CD4-positive, alpha-beta T cell treated with Interleukin-10 for 1 hour (primary cell): ENCODE data around the gene HHIPL1.

ENCODE experiments used
- DNase-seq: peaks from one replicate; pipeline ENCODE4 v3.0.0-alpha.2; 2020

HHIPL1 gene

DNA sequence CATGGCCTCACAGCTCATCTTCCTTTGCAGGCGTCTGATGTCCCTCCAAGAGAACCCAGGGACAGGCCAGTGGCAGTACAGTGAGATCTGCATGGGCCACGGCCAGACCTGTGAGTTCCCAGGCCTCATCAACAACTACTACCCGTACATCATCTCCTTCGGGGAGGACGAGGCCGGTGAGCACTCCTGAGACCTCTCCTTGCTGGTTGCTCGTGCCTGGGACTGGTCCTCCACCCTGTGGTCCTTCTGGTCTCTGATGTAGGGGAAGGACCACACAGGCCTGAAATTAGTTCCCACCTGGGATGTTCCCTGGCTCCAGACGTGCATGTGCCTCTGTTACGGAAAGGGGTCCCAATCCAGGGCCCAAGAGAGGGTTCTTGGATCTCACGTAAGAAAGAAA, 17.9 kb downstream of the HHIPL1 start:
- DNase-seq: no peak

- no peak for DNase-seq
These were observed 18.6 kb downstream of the HHIPL1 start for GRCh38 chr14:99663386-99664057.

DNA sequence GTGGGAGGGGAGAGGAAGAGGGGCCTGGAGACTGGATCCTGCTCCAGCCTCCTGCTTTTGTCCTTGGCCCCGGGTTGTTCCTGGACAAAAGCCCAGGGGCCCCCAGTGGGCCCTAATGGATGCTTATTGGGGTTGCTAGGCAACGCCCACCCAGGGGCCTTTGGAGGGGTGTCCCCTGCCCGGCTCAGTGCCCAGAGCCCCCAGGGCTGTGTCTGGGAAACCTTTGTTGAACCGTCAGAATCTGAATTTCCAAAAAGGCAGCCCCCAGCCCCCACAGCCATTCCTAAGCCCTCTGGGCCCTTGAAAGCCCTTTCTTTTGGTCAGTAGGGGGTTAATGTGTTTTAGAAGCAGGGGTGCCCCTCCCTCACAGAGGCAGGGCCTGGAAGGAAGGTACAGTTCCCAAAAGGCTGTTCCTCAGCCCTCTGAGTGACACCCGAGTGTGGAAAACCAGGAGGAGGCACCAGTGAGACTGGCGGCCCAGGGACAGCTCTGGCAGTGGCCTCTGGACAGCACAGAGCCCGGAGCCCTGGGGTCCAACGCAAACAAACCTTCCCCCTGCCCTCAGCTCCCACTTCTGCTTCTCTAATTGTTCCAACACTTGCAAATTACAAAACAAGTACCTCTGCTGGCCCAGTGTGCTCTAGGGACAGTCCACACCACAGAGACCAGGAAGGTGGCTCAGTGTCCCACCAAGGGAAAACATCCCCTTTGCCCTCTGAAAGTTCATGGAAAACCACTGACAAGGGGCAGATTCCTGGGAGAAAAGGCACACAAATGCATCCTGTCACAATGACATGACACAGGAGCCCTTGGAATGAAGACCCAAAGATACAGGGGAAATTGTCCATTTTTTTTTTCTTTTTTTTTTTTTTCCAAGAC, 19.4 kb downstream of the HHIPL1 start:
- no peak for DNase-seq

DNA sequence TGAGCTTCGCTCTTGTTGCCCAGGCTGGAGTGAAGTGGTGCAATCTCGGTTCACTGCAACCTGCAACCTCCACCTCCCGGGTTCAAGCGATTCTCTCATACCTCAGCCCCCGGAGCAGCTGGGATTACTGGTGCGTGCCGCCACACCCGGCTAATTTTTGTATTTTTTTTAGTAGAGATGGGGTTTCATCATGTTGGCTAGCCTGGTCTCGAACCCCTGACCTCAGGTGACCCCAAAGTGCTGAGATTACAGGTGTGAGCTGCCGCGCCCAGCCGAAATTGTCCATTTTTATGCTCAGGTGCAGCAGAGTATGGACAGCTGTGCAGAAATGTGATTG, 20.0 kb downstream of the HHIPL1 start:
- no peak for DNase-seq

DNA sequence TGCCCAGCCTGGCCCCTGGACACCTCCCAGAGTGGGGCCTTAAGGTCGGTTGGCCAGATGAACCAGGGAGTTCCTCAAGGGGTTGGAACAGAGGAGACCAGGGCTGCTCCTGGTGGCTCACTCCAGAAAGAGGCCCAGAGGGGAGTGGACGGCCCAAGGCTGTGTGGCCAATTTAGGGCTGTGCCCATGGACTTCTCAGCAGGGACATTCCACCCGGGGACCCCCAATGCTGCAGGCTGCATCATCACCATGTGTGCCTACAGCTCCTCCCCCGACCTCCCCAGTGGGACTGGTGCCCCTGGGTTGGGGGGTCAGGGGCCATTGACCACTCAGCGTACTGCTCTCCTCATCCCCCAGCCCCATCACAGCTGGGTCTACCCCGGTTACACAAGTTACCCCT, 21.6 kb downstream of the HHIPL1 start:
- DNase-seq: no peak

DNA sequence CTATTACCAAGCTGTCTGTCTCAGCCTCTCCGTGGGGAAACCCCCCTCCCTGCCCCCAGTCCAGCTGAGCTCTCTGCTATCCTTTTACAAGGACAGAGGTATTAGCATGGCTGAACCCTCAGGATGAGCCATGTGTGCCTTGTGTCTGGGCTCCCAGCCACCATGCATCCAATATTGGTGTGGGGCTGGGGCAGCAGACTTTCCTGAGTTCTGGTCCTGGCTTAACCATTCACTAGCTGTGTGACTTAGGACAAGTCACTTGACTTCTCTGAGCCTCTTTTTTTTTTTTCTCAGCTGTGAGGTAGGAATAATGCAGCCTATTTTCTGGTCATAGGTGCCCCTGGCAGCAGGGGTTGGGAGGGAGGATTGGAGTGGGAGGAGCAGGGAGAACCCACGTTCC, 22.1 kb downstream of the HHIPL1 start:
- DNase-seq: no peak

- DNase-seq: no peak
These were observed 22.9 kb downstream of the HHIPL1 start for GRCh38 chr14:99667821-99668220.

- no peak for DNase-seq
These were observed 23.7 kb downstream of the HHIPL1 start for GRCh38 chr14:99668307-99669295.

GRCh38 chr14:99670361-99671234, 25.7 kb downstream of the HHIPL1 start:
- DNase-seq: no peak

DNA sequence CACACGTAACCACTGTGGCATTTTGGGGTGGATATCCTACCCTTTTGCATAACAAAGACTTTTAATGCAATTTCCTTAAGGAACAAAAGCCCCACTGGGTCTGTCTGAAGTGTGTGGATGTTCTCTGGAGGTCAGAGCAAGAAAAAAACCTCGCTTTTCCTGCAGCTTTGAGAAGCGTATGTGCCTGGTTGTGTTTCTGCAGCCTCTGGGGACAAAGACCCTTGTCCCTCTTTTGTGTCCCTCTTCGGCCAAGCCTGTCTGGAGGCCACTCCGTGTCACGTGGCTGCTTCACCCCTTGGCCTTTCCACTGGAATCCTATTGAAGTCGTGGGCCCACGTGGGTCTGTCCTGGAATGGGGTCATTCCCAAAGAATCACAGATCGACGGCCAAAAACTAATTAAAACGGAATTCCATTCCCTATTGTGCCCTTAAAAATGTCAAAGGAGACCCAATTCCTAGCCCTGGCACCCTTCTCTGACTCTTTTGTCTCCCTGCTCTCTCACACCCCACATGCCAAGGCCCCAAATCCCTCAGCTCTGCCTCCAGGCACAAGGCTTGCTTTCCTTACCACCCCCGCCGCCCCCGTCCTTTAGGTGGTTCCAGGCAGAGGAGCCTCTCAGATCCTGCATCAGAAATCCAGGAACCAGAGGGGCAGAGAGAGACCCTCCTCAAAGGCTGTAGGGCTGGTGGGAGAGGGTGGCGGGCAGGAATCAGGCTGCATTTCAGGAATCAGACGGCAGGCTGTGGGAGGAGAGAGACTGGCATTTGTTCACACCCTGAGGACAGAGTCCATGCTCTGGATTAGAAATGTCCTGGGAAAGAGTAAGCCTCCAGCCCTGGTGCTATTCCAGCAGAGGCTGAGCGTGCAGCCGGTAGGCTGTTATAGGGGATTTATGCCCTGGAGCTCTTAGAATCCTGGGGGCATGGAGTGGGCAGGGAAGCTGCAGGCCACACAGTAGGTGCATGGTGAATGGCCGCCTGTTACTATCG, 26.6 kb downstream of the HHIPL1 start:
- no peak for DNase-seq

- peak; percentile 44 for DNase-seq
These were observed 27.8 kb downstream of the HHIPL1 start for GRCh38 chr14:99672506-99673304.

DNA sequence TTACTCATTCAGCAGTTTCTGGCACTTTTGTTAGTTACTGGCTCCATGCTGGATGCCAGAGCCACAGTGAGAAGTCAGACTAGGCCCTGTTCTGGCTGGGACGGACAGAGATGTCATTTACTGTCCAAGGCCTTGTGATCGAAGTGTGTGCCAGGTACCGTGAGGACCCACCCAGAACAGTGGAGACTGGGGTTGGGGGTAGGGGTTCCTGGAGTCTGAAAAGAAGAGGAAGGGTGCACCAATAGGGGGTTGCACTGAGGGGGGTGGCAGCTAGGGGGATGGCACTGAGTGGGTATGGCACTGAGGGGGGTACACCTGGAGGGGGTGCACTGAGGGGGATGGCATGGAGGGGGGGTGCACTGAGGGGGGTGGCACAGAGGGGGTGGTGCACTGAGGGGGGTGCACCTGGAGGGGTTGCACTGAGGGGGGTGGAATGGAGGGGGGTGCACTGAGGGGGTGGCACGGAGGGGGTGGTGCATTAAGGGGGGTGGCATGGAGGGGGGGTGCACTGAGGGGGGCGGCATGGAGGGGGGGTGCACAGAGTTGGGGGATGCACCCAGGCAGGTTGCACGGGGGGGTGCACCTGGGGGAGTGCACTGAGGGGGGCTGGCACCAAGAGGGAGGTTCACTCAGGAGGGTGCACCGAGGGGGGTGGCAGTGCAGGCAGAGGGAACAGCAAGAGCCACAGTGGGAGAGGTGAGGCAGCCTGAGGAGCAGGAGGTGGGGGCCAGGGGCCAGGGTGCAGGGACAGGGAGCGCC, 28.6 kb downstream of the HHIPL1 start:
- DNase-seq: no peak

GRCh38 chr14:99674064-99674650, 29.2 kb downstream of the HHIPL1 start:
- no peak for DNase-seq

- DNase-seq: no peak
These were observed 29.9 kb downstream of the HHIPL1 start for GRCh38 chr14:99674776-99675381.

DNA sequence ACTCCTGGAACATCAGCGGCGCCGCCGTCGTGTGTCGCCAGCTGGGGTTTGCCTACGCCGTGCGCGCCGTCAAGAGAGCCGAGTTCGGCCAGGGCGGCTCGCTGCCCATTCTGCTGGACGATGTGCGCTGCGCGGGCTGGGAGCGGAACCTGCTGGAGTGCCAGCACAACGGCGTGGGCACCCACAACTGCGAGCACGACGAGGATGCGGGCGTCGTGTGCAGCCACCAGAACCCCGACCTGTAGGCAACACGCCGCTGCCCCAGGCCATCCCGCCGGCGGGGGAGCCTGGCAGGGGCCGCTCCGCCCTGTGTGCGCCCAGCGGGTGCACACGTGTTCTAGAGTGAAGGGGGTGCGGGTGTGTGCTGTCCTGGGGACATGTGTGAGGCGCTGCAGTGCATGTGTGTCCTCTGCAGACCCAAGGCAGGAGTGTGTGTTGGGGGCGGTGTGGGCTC, 30.5 kb downstream of the HHIPL1 start:
- no peak for DNase-seq

DNA sequence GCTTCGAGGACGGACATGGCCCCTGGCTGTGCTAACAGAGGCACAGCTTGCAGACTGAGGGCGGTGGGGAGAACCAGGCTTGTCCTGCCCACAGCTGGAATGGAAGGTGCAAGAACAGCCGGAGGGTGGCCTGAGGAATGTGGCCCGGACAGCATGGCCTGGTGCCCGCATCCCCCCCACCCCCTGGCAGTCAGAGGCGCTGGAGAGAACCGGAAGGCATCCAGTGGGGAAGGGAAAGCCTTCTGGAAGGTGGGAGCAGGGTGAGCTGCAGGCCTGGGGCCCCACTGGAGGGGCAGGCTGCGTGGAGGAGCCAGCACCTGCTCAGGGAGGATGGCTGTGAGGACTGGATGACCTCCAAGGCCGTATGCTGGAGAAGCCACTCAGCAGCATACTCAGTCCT, 31.0 kb downstream of the HHIPL1 start:
- DNase-seq: no peak

DNA sequence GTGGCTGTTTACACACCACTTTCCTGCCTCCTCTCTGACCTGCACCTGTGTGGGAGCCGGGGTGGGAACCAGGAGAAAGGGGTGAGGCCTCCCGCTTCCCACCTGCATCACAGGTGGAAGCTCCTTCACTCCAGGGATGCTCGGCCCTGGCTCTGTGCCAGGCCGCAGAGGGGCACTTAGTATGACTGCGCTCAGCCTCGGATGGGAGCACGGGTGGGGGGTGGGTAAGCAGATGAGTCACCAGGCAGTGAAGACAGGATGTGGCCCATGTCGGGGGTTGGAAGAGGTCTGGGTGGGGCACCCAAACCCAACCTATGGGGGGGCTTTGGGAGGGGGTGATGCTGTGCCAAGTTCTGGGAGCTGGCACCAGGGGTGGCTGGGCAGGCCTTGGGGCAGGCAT, 31.7 kb downstream of the HHIPL1 start:
- DNase-seq: peak; percentile 25
